ENCODE results near the gene NOTUM. TPM values are rescaled to one million over a fixed set of nuclear protein-coding genes. Genes with fewer than 3 reads are reported as not detected.

The NOTUM gene
- total RNA-seq, 2 experiments from 2014 or later: 0.15 TPM; not detected in 1

- Mint-ChIP-seq H3K9me3 (no peaks in the 10 kb centered on the region), H3K4me1 (peaks cover 45% of the 10 kb centered on the region), H3K4me3 (peak overlapping the region; percentile 69), H3K27ac (peak overlapping the region; percentile 47), H3K27me3 (peaks cover 6% of the 10 kb centered on the region), H3K36me3 (ENCODE audit: low read depth) (peaks cover 12% of the 10 kb centered on the region)
- ChIA-PET CTCF (interaction anchor here (1.2 to 2.0 kb wide), 2 partner anchors 41 to 59 kb away, joined by 4 to 6 read pairs; partner anchors contain the start of gene DCXR), POLR2A (interaction anchor here (0.5 to 1.5 kb wide), 7 partner anchors 11 to 275 kb away, joined by 3 to 5 read pairs (median 3); partner anchors contain the start of genes CENPX, DUS1L, LRRC45 and MRPL12)
- DNase-seq: no peak
Measured at GRCh38 chr17:81978524-81979298, 17.7 kb upstream of the NOTUM start.

- Mint-ChIP-seq H3K4me1 (peaks cover 41% of the 10 kb centered on the region), H3K4me3 (peak within 1 kb of the TSS; percentile 86), H3K36me3 (ENCODE audit: low read depth) (peaks cover 12% of the 10 kb centered on the region), H3K27me3 (peaks cover 6% of the 10 kb centered on the region), H3K27ac (peak within 1 kb of the TSS; percentile 85), H3K9me3 (no peaks in the 10 kb centered on the region)
- peak; percentile 91 for DNase-seq
- POLR2A ChIA-PET: interaction anchor here (0.7 to 2.8 kb wide), 16 partner anchors 10 to 464 kb away, joined by 3 to 16 read pairs (median 4); partner anchors contain the start of genes ACTG1, DCXR, SIRT7 and SLC16A3
- CTCF ChIA-PET: interaction anchor here (0.9 to 2.0 kb wide), 3 partner anchors 17 to 46 kb away, joined by 4 to 6 read pairs (median 4); partner anchors contain the start of genes CENPX and LRRC45
Measured at GRCh38 chr17:81977211-81977808, 16.3 kb upstream of the NOTUM start, which contains the start of gene ASPSCR1. Gene ASPSCR1 (plus strand): TSS chr17:81977629. CDS start chr17:81977647, 18 bp downstream.

- H3K27ac Mint-ChIP-seq: peak overlapping the region; percentile 85
- peak; percentile 33 for DNase-seq
- peaks cover 38% of the 10 kb centered on the region for H3K4me1 Mint-ChIP-seq
- ChIA-PET CTCF (interaction anchor here (0.8 to 1.3 kb wide), 4 partner anchors 17 to 61 kb away, joined by 3 to 4 read pairs (median 4); partner anchors contain the start of genes CENPX, DCXR and LRRC45), POLR2A (interaction anchor here (0.7 to 2.8 kb wide), 17 partner anchors 9 to 464 kb away, joined by 3 to 16 read pairs (median 4); partner anchors contain the start of genes ACTG1, DCXR, SIRT7 and SLC16A3)
- H3K36me3 Mint-ChIP-seq (ENCODE audit: low read depth): peaks cover 12% of the 10 kb centered on the region
- no peaks in the 10 kb centered on the region for H3K9me3 Mint-ChIP-seq
- H3K27me3 Mint-ChIP-seq: peaks cover 6% of the 10 kb centered on the region
- peak overlapping the region; percentile 86 for H3K4me3 Mint-ChIP-seq
Measured at GRCh38 chr17:81976332-81977210, 15.6 kb upstream of the NOTUM start.

GRCh38 chr17:81973432-81973831 lies 12.4 kb upstream of the NOTUM start:
- DNase-seq: no peak
- Mint-ChIP-seq H3K36me3 (ENCODE audit: low read depth) (no peaks in the 10 kb centered on the region), H3K27ac (no peak overlapping the region), H3K9me3 (no peaks in the 10 kb centered on the region), H3K4me3 (no peak overlapping the region), H3K4me1 (peaks cover 12% of the 10 kb centered on the region), H3K27me3 (peaks cover 6% of the 10 kb centered on the region)
- ChIA-PET CTCF (no interaction called here), POLR2A (no interaction called here)

- H3K9me3 Mint-ChIP-seq: no peaks in the 10 kb centered on the region
- H3K4me3 Mint-ChIP-seq: no peak overlapping the region
- no peak overlapping the region for H3K27ac Mint-ChIP-seq
- ChIA-PET CTCF (interaction anchor here (1.5 kb wide), 1 partner anchor 10 kb away, joined by 4 read pairs; no protein-coding TSS in a partner anchor), POLR2A (no interaction called here)
- DNase-seq: no peak
- peaks cover 6% of the 10 kb centered on the region for H3K4me1 Mint-ChIP-seq
- H3K36me3 Mint-ChIP-seq (ENCODE audit: low read depth): no peaks in the 10 kb centered on the region
- H3K27me3 Mint-ChIP-seq: peaks cover 8% of the 10 kb centered on the region
Measured at GRCh38 chr17:81968850-81969812, 8.1 kb upstream of the NOTUM start.

GRCh38 chr17:81968396-81968745 lies 7.4 kb upstream of the NOTUM start:
- POLR2A ChIA-PET: interaction anchor here (0.7 to 2.2 kb wide), 2 partner anchors 8 to 12 kb away, joined by 3 to 16 read pairs; partner anchors contain the start of gene ASPSCR1
- Mint-ChIP-seq H3K27me3 (peaks cover 14% of the 10 kb centered on the region), H3K36me3 (ENCODE audit: low read depth) (no peaks in the 10 kb centered on the region), H3K27ac (no peak overlapping the region), H3K4me1 (peaks cover 6% of the 10 kb centered on the region), H3K9me3 (no peaks in the 10 kb centered on the region), H3K4me3 (no peak overlapping the region)
- CTCF ChIA-PET: interaction anchor here (0.6 to 1.5 kb wide), 3 partner anchors 9 to 449 kb away, joined by 3 to 4 read pairs (median 3); no protein-coding TSS in a partner anchor
- no peak for DNase-seq

- DNase-seq: peak; percentile 85
- Mint-ChIP-seq H3K36me3 (ENCODE audit: low read depth) (no peaks in the 10 kb centered on the region), H3K4me1 (peaks cover 6% of the 10 kb centered on the region), H3K9me3 (no peaks in the 10 kb centered on the region), H3K4me3 (peak overlapping the region; percentile 32), H3K27me3 (peaks cover 19% of the 10 kb centered on the region), H3K27ac (no peak overlapping the region)
- POLR2A ChIA-PET: interaction anchor here (0.7 to 2.2 kb wide), 4 partner anchors 8 to 261 kb away, joined by 3 to 16 read pairs (median 3); partner anchors contain the start of genes ASPSCR1 and SLC16A3
- CTCF ChIA-PET: interaction anchor here (0.6 to 1.5 kb wide), 3 partner anchors 8 to 450 kb away, joined by 3 to 4 read pairs (median 3); no protein-coding TSS in a partner anchor
Measured at GRCh38 chr17:81967533-81968395, 6.8 kb upstream of the NOTUM start.

- H3K36me3 Mint-ChIP-seq (ENCODE audit: low read depth): no peaks in the 10 kb centered on the region
- H3K4me1 Mint-ChIP-seq: peaks cover 6% of the 10 kb centered on the region
- no peak overlapping the region for H3K27ac Mint-ChIP-seq
- no peak for DNase-seq
- POLR2A ChIA-PET: interaction anchor here (0.8 to 2.2 kb wide), 3 partner anchors 9 to 262 kb away, joined by 3 to 16 read pairs (median 3); partner anchors contain the start of genes ASPSCR1 and SLC16A3
- CTCF ChIA-PET: interaction anchor here (1.3 kb wide), 1 partner anchor 53 kb away, joined by 3 read pairs; no protein-coding TSS in a partner anchor
- H3K9me3 Mint-ChIP-seq: no peaks in the 10 kb centered on the region
- H3K27me3 Mint-ChIP-seq: peaks cover 23% of the 10 kb centered on the region
- no peak overlapping the region for H3K4me3 Mint-ChIP-seq
Measured at GRCh38 chr17:81967244-81967532, 6.2 kb upstream of the NOTUM start.

GRCh38 chr17:81966343-81967243 lies 5.6 kb upstream of the NOTUM start:
- Mint-ChIP-seq H3K4me3 (no peak overlapping the region), H3K27ac (no peak overlapping the region), H3K9me3 (no peaks in the 10 kb centered on the region), H3K27me3 (peaks cover 25% of the 10 kb centered on the region), H3K36me3 (ENCODE audit: low read depth) (no peaks in the 10 kb centered on the region), H3K4me1 (peaks cover 6% of the 10 kb centered on the region)
- POLR2A ChIA-PET: interaction anchor here (0.8 to 2.2 kb wide), 3 partner anchors 10 to 262 kb away, joined by 3 to 16 read pairs (median 3); partner anchors contain the start of genes ASPSCR1 and SLC16A3
- CTCF ChIA-PET: no interaction called here
- no peak for DNase-seq
